DMS 273 (cell line): ENCODE data around the gene WDR49.
"Not testable (repeated sequence)": the region's sequence is repeated elsewhere in the genome, so short reads cannot be mapped to it uniquely, and the experiment has no call there.

Source experiments
- DNase-seq: peaks from one replicate; lab custom pipeline; 2025; ENCODE audit not compliant: unreplicated experiment; lab: John Stamatoyannopoulos, UW

The WDR49 gene

DNA sequence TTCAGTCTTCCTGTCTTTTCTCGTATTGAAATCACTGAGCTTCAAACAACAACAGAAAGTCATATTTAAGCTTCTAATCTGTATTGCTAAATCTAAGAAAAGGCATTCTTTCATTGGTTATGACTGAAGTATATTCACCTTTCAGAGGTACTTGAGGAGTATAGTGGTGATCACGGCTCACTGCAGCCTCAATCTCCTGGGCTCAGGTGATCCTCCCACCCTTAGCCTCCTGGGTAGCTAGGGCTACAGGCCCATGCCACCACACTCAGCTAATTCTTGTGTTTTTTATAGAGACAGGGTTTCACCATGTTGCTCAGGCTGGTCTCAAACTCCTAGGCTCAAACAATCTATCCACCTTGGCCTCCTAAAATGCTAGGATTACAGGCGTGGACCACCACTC, 38.7 kb downstream of the WDR49 start:
- no peak for DNase-seq

DNA sequence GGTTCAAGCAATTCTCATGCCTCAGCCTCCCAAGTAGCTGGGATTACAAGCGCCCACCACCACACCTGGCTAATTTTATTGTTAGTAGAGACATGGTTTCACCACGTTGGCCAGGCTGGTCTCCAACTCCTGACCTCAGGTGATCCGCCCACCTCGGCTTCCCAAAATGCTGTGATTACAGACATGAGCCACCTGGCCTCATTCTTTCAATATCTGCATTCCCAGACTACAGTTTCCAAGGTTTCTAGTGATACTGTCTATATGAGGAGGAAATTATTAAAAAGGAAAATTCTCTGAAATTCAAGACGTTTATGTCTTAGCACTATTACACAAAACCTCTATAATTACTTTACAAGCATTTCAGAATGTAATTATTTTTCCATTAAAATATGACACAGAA, 39.5 kb downstream of the WDR49 start:
- not testable (repeated sequence) for DNase-seq

DNA sequence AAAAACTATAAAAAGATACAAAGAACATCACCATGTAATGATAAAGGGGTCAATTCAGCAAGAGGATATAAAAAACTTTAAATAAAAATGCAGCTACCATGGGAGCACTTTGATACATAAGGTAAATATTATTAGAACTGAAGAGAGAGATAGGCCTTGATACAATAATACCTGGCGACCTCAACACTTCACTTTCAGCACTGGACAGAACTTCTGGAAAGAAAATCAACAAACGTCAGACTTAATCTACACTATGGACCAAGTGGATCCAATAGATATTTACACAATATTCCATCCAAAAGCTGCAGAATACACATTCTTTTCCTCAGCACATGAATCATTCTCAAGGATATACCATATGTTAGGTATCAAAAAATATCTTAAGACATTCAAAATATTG, 42.0 kb downstream of the WDR49 start:
- no peak for DNase-seq

DNA sequence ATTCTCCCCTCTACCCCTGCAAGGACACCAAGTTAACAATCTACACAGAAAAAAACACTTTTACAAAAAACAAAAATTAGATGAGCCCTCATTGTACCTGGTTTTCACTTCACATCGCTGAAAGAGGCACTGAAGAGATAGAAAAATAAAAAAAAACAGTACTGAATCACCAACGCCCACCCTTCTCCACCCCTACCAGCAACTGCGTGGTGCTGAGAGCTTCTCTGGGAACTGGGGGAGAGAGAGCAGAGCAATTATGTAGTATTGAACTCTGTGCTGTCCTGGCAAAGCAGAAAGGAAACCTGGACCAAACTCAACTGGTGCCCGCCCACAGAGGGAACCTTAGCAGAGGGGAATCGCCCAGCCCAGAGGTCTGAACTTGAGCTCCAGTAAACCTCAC, 44.6 kb downstream of the WDR49 start:
- no peak for DNase-seq

DNA sequence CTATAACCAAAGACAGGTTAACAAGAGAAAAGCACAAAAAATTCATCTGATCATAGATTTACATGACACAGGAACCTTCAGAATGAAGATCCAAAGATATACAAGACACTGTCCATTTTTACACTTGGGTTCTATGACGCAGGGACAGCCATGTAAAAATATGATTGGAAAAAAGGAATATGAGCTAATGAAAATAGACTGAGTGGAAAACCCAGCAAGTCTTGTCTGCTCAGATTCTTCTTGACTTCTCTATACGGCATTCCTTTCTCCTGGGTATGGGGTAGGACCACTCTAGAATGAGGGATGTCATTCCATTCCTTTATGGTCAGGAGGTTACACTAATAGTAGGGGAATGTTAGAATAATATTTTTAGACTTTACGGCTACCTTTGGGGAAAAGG, 46.9 kb downstream of the WDR49 start:
- no peak for DNase-seq

DNA sequence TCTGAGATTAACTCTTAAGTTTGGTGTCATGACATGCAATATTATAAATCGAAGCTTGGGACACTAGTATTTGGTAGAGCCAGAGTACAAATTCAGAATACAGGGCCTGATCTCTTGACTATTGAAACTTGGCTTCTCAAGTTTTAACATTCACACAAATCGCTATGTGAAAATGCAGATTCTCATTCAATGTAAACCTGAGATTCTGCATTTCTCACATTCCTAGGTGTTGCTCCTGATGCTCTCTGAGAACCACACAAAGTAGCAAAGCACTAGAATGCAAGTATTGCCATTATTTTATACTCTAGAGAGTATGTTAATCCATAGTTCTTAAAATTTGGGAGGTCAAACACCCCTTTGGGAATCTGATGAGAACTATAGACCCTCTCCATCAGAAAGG, 47.9 kb downstream of the WDR49 start:
- no peak for DNase-seq

DNA sequence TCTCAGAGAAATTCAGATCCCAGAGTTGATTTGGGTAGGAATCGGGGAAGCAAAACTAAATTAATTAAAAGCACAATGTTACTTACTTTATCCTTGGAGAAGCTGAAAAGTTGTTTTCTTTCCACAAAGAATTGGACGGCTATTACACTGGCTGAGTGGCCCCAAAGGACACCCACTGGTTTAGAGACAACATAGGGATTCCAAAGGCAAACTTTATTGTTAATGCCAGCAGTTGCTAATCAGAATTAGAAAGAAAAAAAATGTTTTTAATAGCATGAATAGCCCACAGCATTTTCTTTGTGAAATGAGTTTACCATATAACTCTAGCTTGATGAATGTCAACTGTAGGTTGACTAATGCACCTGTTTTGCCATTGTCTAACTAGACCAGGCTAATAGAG, 51.7 kb downstream of the WDR49 start:
- no peak for DNase-seq

DNA sequence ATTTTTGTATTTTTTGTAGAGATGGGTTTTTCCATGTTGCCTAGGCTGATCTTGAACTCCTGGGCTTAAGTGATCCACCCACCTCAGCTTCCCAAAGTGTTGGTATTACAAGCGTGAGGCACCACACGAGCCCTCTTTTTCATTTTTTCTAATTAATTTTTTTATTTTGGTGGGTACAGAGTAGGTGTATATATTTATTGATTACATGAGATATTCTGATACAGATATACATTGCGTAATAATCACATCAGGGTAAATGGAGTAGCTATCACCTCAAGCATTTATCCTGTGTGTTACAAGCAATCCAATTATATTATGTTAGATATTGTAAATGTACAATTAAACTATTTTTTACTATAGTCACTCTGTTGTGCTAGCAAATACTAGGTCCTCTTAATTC, 66.1 kb downstream of the WDR49 start:
- DNase-seq = no peak

DNA sequence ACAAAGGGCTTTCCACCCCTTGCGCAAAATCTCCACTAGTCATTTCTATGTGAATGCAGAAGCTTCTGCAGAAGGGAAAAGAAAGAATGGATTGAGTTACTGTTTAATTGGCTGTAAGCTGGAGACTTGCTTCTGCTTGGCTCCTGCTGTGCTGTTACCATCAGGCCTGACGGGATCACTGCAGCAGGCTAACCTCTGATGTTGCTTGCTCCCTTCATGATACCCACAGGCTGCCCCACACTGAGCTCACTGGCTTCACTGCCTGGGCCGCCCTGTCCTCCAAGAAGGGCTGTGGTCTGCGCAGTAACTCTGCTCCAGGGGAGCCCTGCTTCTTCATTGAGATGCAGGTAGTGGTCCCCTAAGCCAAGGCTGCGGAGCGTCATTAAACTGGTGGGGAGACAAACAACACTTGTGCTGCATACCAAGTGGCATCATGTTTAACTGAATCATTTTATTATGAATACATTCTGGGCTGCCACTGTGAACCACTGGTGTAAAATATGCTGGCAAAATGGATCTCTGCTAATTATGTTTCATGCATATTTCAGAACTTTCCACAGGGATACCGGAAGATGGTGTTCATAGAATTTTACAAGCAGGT, 78.6 kb downstream of the WDR49 start:
- peak; percentile 29 for DNase-seq

DNA sequence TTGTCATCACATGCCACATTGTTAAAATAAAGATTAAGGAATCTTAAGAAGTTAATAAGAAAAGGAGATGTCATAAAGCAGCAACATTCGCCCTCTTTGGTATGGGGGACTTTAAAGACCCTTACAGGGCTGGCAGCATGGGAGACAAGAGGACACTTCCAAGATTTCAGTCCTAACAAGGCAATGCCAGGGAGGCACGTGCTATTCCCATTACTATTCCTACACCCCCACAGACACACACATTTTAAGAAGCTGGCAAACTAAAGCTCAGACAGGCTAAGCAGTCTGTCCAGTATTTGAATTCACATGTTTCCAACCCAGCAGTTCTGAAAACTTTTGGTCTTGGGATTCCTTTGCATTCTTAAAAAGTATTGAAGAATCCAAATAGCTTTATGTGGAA, 80.8 kb downstream of the WDR49 start:
- DNase-seq = no peak

DNA sequence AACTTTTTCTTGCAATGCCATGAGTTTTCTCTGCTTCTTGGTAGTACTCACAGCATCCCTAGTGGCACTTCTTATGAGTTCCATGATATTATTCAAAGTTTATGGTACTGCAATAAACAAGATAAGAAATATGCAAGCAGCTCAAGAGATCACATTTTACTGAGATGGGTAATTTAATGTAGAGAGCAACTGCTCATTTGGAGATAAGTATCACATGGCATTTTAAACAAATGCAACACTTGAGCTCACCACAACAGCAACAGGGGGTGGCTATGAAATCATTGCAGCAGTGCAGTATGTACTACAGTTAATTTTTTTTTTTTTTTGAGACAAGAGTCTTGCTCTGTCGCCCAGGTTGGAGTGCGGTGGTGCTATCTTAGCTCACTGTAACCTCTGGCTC, 85.1 kb downstream of the WDR49 start:
- DNase-seq = no peak

DNA sequence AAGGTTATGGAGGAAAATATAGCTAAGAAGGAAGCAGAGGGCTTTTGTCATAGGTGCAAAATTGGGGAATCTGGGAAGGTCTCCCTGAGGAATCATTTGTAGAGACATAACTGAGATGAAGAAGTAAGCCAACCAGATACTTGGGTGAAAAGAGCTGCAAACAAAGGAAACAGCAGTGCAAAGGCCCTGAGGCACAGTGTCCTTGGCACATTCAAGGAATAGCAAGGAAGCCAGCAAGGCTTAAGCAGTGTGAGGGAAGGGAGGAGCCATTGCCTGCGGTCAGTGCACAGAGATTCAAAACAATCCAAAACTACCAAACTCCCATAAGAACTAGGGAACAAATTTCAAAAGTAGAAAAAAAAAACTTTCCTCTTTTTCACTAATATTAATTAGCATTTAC, 88.3 kb downstream of the WDR49 start:
- DNase-seq = no peak

DNA sequence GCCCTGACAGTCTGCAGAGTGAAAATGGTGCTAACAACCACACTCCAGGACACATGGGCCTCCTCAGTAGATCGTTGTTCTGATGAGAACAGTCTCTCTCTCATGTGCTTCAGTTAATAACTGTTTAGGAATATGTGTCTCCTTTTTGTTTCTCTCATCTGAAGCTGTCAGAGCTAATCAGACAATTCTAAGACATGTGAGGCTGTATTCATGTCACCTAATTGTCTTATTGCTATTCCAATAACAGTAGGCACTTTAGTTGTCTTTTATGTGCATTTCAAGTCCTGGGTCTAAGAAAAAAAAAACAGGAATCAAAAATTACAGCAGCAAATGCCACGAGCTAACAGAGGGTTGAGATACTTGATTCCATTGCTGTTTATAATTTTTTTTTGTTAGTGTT, 89.1 kb downstream of the WDR49 start:
- DNase-seq = no peak

DNA sequence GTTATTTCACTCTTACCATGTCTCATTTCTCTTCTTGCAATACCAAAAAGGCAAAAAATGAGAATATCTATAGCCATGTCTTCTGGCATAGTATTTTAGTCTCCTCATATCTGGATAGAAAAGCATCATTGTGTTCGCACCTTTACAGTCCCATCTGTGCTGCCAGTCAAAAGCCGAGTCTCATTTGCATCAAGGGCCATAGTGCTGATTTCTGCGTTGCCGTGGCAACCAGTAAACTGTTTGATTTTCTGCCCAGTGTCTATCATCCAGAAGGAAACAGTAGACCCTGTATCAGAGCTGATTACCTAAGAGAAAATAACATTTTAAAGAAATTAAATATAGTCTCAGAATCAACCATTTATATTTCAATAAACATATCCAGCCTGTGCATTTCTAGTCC, 93.8 kb downstream of the WDR49 start:
- DNase-seq = peak; percentile 63

DNA sequence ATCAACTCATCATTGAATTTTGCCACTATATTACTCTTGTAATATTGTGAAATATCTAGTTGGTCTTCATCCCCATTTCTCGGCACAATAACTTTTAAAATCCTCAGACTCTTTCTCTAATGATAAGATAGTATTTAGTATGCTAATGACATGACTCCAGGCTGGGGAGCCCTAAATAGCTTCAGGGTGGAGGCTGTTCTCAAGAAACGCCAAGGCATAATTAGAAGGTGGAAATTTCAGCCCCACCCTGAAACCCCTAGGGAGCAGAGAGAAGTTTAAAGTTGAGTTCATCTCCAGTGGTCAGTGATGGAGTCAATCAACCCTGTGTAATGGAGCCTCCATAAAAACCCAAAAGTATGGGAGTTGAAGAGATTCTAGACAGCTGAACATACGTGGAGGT, 98.8 kb downstream of the WDR49 start:
- DNase-seq = no peak

DNA sequence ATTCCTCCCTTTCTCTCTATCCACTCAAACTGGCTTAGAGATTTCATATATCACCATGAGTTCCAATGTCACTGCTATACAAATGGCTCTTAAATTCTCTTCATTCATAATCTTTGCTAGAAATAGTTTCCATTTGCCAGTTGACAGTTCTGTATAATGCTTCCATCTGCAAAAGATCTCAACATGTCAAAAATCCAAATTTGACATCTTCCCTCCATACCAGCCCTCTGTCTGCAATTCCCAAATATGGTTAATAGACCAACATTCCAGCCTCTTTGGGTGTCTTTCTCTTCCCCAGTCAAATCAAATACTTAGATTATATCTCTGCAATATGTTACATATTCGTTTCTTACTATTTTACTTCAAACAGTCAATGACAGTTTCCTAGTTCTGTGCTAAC, 115.7 kb downstream of the WDR49 start:
- no peak for DNase-seq

DNA sequence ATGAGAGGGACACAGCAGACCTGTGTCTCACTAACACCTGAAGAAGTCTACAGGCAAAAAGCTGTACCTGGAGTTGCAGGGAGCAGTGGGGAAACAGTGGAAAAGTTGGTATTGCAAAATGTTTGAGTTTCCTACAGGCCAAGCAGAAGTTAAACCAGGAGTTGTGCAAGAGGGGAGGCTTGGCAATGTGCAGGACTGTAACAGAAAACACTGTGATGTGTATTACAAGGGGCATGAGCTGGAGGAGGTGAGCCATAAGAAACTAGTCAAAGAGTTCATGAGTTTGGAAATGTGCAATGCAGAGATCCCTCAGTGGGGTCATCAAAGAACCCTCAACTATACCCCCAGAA, 132.8 kb downstream of the WDR49 start:
- DNase-seq = no peak

DNA sequence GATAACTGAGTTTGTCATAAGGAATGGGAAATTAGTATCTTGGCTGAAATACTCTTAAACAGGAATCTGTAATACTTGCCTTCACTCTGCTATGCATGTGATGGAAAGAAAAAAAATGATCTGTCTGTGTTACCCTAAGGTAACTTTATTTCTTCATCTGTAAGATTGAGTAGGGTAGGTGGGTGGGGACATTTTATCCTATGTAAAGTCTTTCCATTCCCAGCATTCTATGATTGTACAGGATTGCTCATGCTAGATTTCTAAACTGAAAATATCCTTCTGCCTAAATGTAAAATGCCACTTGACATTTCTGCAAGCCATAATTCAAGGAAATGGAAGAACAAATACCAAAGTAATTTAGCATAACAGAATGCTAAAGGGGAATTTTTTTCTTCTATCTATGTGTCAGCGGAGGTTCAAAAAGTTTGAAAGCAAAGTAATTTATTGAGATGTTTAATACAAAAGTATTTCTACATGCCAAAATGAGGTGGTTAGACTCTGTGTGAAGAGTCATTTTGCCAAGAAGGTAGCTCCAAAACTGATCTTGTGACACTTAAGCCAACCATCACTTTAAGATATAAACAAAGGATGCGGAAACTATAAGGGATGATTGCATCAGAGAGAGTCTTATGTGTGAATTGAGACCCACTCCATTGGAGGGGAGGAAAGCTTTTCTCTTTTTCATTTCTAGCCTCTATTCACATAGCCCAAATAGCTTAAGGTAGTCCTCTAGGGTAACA, 133.3 kb downstream of the WDR49 start:
- no peak for DNase-seq

DNA sequence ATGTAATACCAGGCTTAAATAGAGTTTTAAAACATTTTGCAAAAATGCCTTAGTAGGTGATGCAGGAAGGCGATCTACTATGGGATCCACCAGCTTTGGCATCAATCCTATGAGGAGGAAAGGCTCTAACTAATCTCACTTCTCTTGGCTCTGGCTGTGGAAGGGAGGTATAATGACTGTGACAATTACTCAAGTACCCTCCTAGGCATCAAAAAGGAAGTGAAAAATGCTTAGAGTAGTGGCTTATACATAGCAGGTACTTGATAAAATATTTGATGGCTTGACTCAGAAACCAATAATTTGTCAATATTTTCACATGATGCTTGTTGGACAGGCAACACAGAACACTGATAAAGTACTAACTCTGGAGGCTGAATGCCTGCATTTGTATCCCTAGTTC, 145.8 kb downstream of the WDR49 start:
- DNase-seq = no peak

DNA sequence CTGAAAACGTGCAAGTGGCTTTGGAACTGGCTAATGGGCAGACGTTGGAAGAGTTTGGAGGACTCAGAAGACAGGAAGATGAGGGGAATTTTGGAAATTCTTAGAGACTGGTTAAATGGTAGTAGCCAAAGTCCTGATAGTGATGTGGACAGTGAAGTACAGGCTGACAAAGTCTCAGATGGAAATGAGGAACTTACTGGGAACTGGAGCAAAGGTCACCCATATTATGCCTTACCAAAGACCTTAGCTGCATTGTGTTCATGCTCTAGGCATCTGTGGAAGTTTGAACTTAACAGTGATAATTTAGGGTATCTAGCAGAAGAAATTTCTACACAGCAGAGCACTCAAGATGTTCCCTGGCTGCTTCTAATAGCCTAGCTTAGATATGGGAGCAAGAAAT, 151.3 kb downstream of the WDR49 start:
- DNase-seq = no peak

DNA sequence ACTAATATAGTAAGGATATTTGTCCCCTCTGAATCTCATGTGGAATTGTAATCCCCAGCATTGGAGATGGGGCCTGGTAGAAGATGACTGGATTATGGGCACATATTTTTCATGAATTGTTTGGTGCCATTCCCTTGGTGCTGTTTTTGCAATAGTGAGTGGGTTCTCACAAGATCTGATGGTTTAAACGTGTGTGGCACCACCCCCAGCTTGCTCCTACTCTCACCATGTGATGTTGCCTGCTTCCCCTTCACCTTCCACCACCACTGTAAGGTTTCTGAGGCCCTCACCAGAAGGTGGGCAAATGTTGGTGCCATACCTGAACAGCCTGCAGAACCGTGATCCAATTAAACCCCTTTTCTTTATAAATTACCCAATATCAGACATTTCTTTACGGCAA, 151.8 kb downstream of the WDR49 start:
- DNase-seq = no peak

DNA sequence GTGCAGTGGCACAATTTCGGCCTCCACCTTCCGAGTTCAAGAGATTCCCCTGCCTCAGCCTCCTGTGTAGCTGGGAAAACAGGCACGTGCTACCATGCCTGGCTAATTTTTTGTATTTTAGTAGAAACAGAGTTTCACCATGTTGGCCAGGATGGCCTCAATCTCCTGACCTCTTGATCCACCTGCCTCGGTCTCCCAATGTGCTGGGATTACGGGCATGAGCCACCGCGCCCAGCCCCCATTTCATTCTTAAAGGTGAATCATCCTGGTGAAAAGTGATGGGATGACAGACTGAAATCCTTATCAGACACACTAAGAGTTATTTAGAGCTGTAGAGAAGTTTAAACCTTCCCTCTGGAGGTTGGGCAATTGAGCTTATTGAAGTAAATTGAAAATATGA, 155.8 kb downstream of the WDR49 start:
- DNase-seq = no peak

DNA sequence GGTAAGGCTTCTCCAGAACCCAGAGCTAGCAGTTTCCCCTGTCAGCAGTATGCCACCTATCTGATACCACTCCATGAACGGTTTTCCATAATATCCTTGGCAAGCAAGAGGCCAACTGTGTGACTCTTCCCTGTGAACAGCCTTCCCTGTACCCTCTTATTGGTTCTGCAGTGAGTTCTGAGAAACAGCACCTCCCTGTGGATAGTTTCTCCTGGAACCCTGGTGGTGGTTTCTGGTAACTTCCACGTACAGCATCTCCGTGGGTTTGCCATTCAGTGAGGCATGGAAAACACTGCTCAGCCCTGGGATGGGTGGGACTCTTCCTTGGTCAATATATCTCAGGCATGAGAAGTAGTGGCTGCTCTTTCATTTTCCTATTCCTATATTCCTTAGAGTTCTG, 160.5 kb downstream of the WDR49 start:
- DNase-seq = peak; percentile 58
